IMR-90 (cell line): ENCODE measurements around the gene SLC24A3. TPM values are rescaled to one million over a fixed set of nuclear protein-coding genes. Genes with fewer than 3 reads are reported as not detected.

Experiments used
- ATAC-seq: fragments of 200-7000 bp; cut with Tn5 transposase; 2 replicates; pipeline ENCODE4 v1.9.1; 2020; ENCODE audit warnings: low read depth, mild to moderate bottlenecking, moderate library complexity
- BruUV-seq: library from RNA; stranded (reverse); fragments of 400-500 nt; replicated peaks from 2 replicates; lab custom pipeline; 2021; lab: Mats Ljungman, UMichigan
- CTCF ChIA-PET: fragments of 300-600 bp; formaldehyde crosslinking; extraction: SDS; loops from one replicate; lab custom pipeline; 2021; ENCODE audit warnings: antibody characterized with exemption; lab: Yijun Ruan, JAX
- POLR2A ChIA-PET: fragments of 300-600 bp; sonication (Branson Sonifier 250); formaldehyde crosslinking; loops from one replicate; lab custom pipeline; 2022; ENCODE audit warnings: antibody characterized with exemption; ENCODE audit not compliant: unreplicated experiment; lab: Charles Lee
- DNase-seq: peaks from one replicate; pipeline ENCODE4 v3.0.0; 2013
- H2AFZ ChIP-seq: replicated peaks from 2 replicates; pipeline ENCODE3; 2013; ENCODE audit warnings: low read length, mild to moderate bottlenecking; ENCODE audit not compliant: poor library complexity
- H2AK5ac ChIP-seq: 2 replicates; pipeline ENCODE4 v1.6.1; 2013; ENCODE audit warnings: low read depth, low read length, inconsistent platforms
- H2AK9ac ChIP-seq: replicated peaks from 2 replicates; pipeline ENCODE3; 2013; ENCODE audit warnings: mild to moderate bottlenecking, low read depth, low read length, moderate library complexity; ENCODE audit not compliant: poor library complexity
- H2BK120ac ChIP-seq: 2 replicates; pipeline ENCODE4 v1.6.1; 2013; ENCODE audit warnings: low read depth, low read length, inconsistent platforms
- H2BK15ac ChIP-seq: 3 replicates; pipeline ENCODE4 v1.6.1; 2013; ENCODE audit warnings: low read depth, low read length, inconsistent platforms
- H2BK20ac ChIP-seq: 2 replicates; pipeline ENCODE4 v1.6.1; 2013; ENCODE audit warnings: low read depth, mild to moderate bottlenecking, inconsistent platforms, low read length, moderate library complexity
- H2BK5ac ChIP-seq: 2 replicates; pipeline ENCODE4 v1.6.1; 2013; ENCODE audit warnings: mild to moderate bottlenecking, low read depth, low read length, inconsistent platforms; ENCODE audit not compliant: poor library complexity, severe bottlenecking
- H3K14ac ChIP-seq: replicated peaks from 2 replicates; pipeline ENCODE4 v1.6.1; 2013; ENCODE audit warnings: low read depth, low read length, inconsistent platforms
- H3K18ac ChIP-seq: 2 replicates; pipeline ENCODE4 v1.6.1; 2013; ENCODE audit warnings: low read depth, low read length, control low read depth
- H3K23ac ChIP-seq: 2 replicates; pipeline ENCODE4 v1.6.1; 2013; ENCODE audit warnings: low read depth, low read length, inconsistent platforms
- H3K27ac ChIP-seq: 2 replicates; pipeline ENCODE4 v1.5.1; 2013; ENCODE audit warnings: mild to moderate bottlenecking, control low read depth, low read length; ENCODE audit not compliant: insufficient read depth
- H3K27me3 ChIP-seq: 2 replicates; pipeline ENCODE4 v1.6.1; 2013; ENCODE audit warnings: low read length; ENCODE audit not compliant: control insufficient read depth, insufficient read depth
- H3K36me3 ChIP-seq: 2 replicates; pipeline ENCODE4 v1.6.1; 2013; ENCODE audit warnings: low read length, mixed read lengths; ENCODE audit not compliant: control insufficient read depth, insufficient read depth
- H3K4ac ChIP-seq: 2 replicates; pipeline ENCODE4 v1.6.1; 2013; ENCODE audit warnings: low read depth, low read length, inconsistent platforms
- H3K4me1 ChIP-seq: 2 replicates; pipeline ENCODE4 v1.6.1; 2013; ENCODE audit warnings: low read length, mixed read lengths; ENCODE audit not compliant: control insufficient read depth, insufficient read depth
- H3K4me2 ChIP-seq: 2 replicates; pipeline ENCODE4 v1.6.1; 2013; ENCODE audit warnings: low read depth, mild to moderate bottlenecking, control low read depth, low read length, moderate library complexity
- H3K4me3 ChIP-seq: 2 replicates; pipeline ENCODE4 v1.5.1; 2013; ENCODE audit warnings: low read depth, mild to moderate bottlenecking, control low read depth, low read length, moderate library complexity; ENCODE audit not compliant: insufficient read depth
- H3K56ac ChIP-seq: 2 replicates; pipeline ENCODE4 v1.6.1; 2013; ENCODE audit warnings: low read length, inconsistent platforms; ENCODE audit not compliant: insufficient read depth; ENCODE audit errors: extremely low read depth
- H3K79me1 ChIP-seq, 2 experiments: 2 replicates each; pipeline ENCODE4 v1.6.1; 2013; ENCODE audit warnings: low read length in 2 of 2, inconsistent platforms in 1 of 2, low read depth in 1 of 2
- H3K9ac ChIP-seq: 2 replicates; pipeline ENCODE4 v1.6.1; 2013; ENCODE audit warnings: low read depth, low read length, control low read depth
- H3K9me1 ChIP-seq: 2 replicates; pipeline ENCODE4 v1.6.1; 2013; ENCODE audit warnings: low read length, inconsistent platforms; ENCODE audit not compliant: insufficient read depth
- H3K9me3 ChIP-seq: 2 replicates; pipeline ENCODE4 v1.6.1; 2013; ENCODE audit warnings: low read length; ENCODE audit not compliant: control insufficient read depth, insufficient read depth
- H4K20me1 ChIP-seq: 2 replicates; pipeline ENCODE4 v1.6.1; 2013; ENCODE audit warnings: low read length, inconsistent platforms; ENCODE audit not compliant: insufficient read depth
- H4K5ac ChIP-seq: 2 replicates; pipeline ENCODE4 v1.6.1; 2013; ENCODE audit warnings: mild to moderate bottlenecking, low read depth, low read length, control low read depth
- H4K8ac ChIP-seq, 2 experiments: 2 replicates each; pipeline ENCODE4 v1.6.1; 2013; ENCODE audit warnings: low read depth in 2 of 2, low read length in 2 of 2, control low read depth in 1 of 2, inconsistent platforms in 1 of 2
- H4K91ac ChIP-seq: 2 replicates; pipeline ENCODE4 v1.6.1; 2013; ENCODE audit warnings: low read depth, low read length, inconsistent platforms; ENCODE audit not compliant: insufficient read depth
- CTCF ChIP-seq: conservative IDR thresholded peaks from 2 replicates; pipeline ENCODE4 v1.5.1; 2012; ENCODE audit warnings: mild to moderate bottlenecking, low read depth, low read length, improper control_type of control experiment
- MAFK ChIP-seq: IDR thresholded peaks from 2 replicates; pipeline ENCODE4 v1.6.1; 2012; ENCODE audit warnings: low read depth, low read length, improper control_type of control experiment
- MAZ ChIP-seq: IDR thresholded peaks from 2 replicates; pipeline ENCODE4 v1.6.1; 2012; ENCODE audit warnings: low read depth, mild to moderate bottlenecking, low read length, improper control_type of control experiment, moderate library complexity, borderline replicate concordance
- MXI1 ChIP-seq: IDR thresholded peaks from 2 replicates; pipeline ENCODE4 v1.6.1; 2012; ENCODE audit warnings: low read depth, mild to moderate bottlenecking, low read length, moderate library complexity, borderline replicate concordance
- RAD21 ChIP-seq: IDR thresholded peaks from 2 replicates; pipeline ENCODE4 v1.6.1; 2012; ENCODE audit warnings: low read length, improper control_type of control experiment
- RFX5 ChIP-seq: IDR thresholded peaks from 2 replicates; pipeline ENCODE4 v1.8.0; 2012; ENCODE audit warnings: low read depth, mild to moderate bottlenecking, low read length, moderate library complexity
- SMC3 ChIP-seq: fragments of 150-350 bp; IDR thresholded peaks from 2 replicates; pipeline ENCODE4 v1.6.1; 2016; ENCODE audit warnings: low read depth, mild to moderate bottlenecking, antibody characterized with exemption, low read length, moderate library complexity
- WGBS, 2 experiments: methylation state at CpG; one replicate each; pipeline versions ENCODE4 v1.1.5 to v1.1.7; 2013; ENCODE audit warnings: missing lambda C conversion rate in 2 of 2; ENCODE audit not compliant: insufficient read length in 1 of 2; ENCODE audit errors: extremely low coverage in 2 of 2; 5-methylcytosine and 5-hydroxymethylcytosine counted together
- dilution Hi-C: fragments of 300-500 bp; cut with HindIII; formaldehyde crosslinking; loops from one replicate; pipeline ENCODE4 v1.14.3; 2018; ENCODE audit warnings: low sequenced_read_pairs; ENCODE audit not compliant: unreplicated experiment
- in situ Hi-C: fragments of 300-500 bp; cut with MboI; formaldehyde crosslinking; loops from 3 replicates; pipeline ENCODE4 v1.14.3; 2019; ENCODE audit warnings: low sequenced_read_pairs, inconsistent platforms, mixed read lengths
- intact Hi-C: fragments of 100-400 bp; cut with micrococcal nuclease; formaldehyde crosslinking; loops from 2 replicates; pipeline ENCODE4 v1.10.0; 2022
- polyA plus RNA-seq, 3 experiments: library from polyadenylated mRNA; depleted of rRNA; stranded (reverse); fragments of >200 nt; gene quantifications; 2 replicates each; pipeline ENCODE4 v1.2.3, GENCODE V29; 2012; ENCODE audit warnings: low replicate concordance in 1 of 3
- total RNA-seq: library from RNA; depleted of rRNA; stranded (reverse); fragments of >200 nt; gene quantifications from 2 replicates; pipeline ENCODE4 v1.2.3, GENCODE V29; 2012
- TF ChIP-seq, protein P1 (sequence below): fragments of 150-350 bp; IDR thresholded peaks from 2 replicates; pipeline ENCODE4 v1.6.1; 2017; ENCODE audit warnings: mild to moderate bottlenecking, antibody characterized with exemption, low read length, low read depth

The SLC24A3 gene
- total and polyA plus RNA-seq, 2 of the 4 experiments (the other 2 are of a cell fraction): not detected

GRCh38 chr20:19688031-19688806 lies 475.8 kb downstream of the SLC24A3 start:
- dilution Hi-C loops: no loop called here
- Histone ChIP-seq H3K27ac (no peak overlapping the region), H3K4me3 (no peak overlapping the region), H3K4me2 (no peak overlapping the region), H2AK9ac (peak overlapping the region; percentile 46), H3K9me3 (peaks cover 3% of the 10 kb centered on the region; the same call in 1 of the 2 replicates), H3K79me1 (no peaks in the 10 kb centered on the region), H3K14ac (peak overlapping the region; percentile 23; the same call in 1 of the 2 replicates), H3K4me1 (peaks cover 4% of the 10 kb centered on the region; the same call in 1 of the 2 replicates), H3K4ac (peak overlapping the region; percentile 51), H2BK20ac (peak overlapping the region; percentile 3), H3K56ac (no peak overlapping the region), H3K9me1 (peaks cover 5% of the 10 kb centered on the region), H3K27me3 (peaks cover 20% of the 10 kb centered on the region), H2BK5ac (no peak overlapping the region), H3K23ac (no peak overlapping the region), H2AK5ac (peak overlapping the region; percentile 73), H4K5ac (peak overlapping the region; percentile 39), H3K36me3 (no peaks in the 10 kb centered on the region), H4K91ac (peak overlapping the region; percentile 48; the same call in 1 of the 2 replicates), H2BK120ac (peak overlapping the region; percentile 48), H2AFZ (peak overlapping the region; percentile 76), H3K18ac (peak overlapping the region; percentile 5; the same call in 1 of the 2 replicates), H2BK15ac (peak overlapping the region; percentile 74; the same call in 2 of the 3 replicates), H4K8ac (peak overlapping the region; percentile 56 to 80), H3K9ac (no peak overlapping the region), H4K20me1 (no peaks in the 10 kb centered on the region)
- TF ChIP-seq CTCF (peak; percentile 77), RFX5 (no peak), RAD21 (peak; percentile 78), MXI1 (peak; percentile 56; the same call in 1 of the 2 replicates), MAFK (no peak), SMC3 (peak; percentile 91), MAZ (no peak)
- TF ChIP-seq, protein P1, sequence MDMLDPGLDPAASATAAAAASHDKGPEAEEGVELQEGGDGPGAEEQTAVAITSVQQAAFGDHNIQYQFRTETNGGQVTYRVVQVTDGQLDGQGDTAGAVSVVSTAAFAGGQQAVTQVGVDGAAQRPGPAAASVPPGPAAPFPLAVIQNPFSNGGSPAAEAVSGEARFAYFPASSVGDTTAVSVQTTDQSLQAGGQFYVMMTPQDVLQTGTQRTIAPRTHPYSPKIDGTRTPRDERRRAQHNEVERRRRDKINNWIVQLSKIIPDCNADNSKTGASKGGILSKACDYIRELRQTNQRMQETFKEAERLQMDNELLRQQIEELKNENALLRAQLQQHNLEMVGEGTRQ: peak; percentile 15; the same call in 1 of the 2 replicates
- 92% methylated on average over 2 of the region's 13 CpGs; no CpG with 5 or more reads in 1 of the 2 experiments for WGBS, 2 experiments
- intact Hi-C loops: loop anchor here (1.0 kb wide), 1 partner anchor 364 kb away; the partner anchor contains the start of genes CFAP61 and CRNKL1
- peak; percentile 96 for ATAC-seq
- ChIA-PET CTCF (no interaction called here), POLR2A (no interaction called here)
- BruUV-seq: no TSS peak
- DNase-seq: peak; percentile 92
- in situ Hi-C loops: loop anchor here (25.0 kb wide), 1 partner anchor 549 kb away; no protein-coding TSS in a partner anchor
